GM18526 (cell line): Measurements from ENCODE around the gene FHIP1A.
A peak's percentile ranks its signal among the peaks of the same experiment; 100 is the strongest.

Source experiments
- POLR2A ChIP-seq: IDR thresholded peaks from 3 replicates; pipeline ENCODE4 v1.6.1; 2011; ENCODE audit not compliant: insufficient read length; ENCODE audit errors: extremely low read depth

Gene FHIP1A

DNA sequence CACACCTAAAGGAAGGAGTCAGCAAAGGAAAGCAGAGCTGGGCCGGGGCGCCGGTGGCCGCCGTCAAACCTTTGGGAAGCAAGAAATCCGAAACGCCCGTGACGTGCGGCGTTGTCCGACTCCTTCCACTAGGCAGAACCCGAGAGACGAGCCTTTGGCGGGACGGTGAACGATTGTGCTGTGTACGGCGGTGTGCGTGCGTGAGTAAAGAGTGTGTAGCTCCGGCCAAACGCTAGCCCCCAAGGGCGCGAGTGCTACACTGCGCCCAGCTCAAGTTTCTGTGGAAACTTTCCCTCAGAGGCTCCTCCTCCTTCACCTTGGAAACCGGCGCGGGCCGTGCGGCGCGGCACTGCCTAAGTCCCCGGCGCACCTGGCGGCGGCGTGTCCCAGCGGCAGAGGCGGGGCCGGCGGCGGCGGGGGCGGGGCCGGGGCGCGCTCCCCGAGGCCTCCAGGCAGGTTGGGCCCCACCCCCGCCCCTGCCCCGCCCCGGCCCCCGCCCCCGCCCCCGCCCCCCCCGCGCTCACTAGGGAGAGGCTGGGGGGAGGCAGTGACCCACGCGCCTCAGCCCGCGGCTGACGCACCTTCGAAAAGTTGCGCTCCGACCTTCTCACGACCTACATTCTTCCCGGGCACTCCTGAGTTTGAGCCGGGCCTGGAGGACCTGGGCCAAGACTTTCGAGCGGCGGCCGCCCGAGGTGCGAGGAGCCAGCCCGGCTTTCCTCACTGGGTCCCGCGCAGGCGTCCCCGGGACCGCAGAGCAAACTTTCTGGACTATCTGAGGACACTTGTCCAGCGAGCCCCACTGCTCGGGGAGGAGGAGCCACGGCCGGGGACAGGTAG, at the start of gene FHIP1A:
Gene FHIP1A (plus strand): TSS at position 547 of the 840 bp plus-strand sequence. CDS start 157,084 bp downstream, outside the sequence.
- peak; percentile 21 for TF ChIP-seq POLR2A

DNA sequence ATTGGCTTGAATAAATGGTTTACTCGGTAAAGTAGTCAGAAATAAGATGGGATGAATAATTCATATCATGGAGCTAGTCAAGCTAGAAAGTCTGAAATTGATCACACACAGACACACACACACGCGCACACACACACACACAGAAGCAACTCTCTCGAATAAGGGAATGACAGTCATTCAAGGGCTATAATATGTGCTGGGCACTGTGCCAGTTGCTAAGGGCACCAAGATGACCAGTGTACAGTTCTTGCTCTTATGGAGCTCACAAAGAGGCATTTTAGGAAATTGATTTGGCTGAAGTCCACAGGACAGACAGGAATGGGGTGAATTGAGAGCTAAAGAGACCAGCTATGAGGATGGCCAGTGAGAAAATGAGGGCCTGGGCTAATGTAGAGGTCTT, 49.4 kb upstream of the FHIP1A start:
- no peak for TF ChIP-seq POLR2A

DNA sequence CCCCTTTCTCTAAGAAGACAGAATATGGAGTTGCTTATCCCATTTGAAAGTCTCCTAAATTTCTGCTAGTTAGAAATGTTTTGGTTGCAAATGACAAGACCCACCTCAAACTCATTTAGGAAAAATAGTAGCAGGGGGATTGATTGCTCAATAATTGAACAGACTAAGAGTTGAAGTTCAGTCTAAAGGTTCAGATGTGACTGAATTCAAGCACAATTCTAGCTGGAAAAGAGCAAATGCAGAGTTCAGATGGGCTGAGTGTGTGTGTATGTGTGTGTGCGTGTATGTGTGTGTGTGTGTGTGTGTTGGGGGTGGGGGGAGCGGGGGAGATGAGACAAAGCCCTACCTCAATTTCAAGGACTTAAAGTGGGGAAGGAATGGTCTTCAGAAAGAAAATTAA, 47.9 kb upstream of the FHIP1A start:
- no peak for TF ChIP-seq POLR2A

DNA sequence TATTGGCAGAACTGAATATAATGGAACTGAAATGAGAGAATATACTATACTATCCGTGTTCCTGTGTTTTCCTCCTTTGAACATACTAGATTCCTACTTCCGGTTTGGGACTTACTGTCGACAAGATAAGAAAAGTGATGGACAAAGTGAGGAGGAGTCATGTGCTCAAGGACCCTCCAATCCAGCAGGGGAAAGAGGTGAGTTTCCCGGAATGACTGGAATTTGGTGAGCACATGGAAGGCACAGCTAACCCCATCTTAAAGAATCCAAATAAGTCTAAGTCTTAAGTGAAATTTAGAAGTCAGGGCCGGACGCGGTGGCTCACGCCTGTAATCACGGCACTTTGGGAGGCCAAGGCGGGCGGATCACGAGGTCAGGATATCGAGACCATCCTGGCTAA, 47.0 kb upstream of the FHIP1A start:
- TF ChIP-seq POLR2A: no peak

DNA sequence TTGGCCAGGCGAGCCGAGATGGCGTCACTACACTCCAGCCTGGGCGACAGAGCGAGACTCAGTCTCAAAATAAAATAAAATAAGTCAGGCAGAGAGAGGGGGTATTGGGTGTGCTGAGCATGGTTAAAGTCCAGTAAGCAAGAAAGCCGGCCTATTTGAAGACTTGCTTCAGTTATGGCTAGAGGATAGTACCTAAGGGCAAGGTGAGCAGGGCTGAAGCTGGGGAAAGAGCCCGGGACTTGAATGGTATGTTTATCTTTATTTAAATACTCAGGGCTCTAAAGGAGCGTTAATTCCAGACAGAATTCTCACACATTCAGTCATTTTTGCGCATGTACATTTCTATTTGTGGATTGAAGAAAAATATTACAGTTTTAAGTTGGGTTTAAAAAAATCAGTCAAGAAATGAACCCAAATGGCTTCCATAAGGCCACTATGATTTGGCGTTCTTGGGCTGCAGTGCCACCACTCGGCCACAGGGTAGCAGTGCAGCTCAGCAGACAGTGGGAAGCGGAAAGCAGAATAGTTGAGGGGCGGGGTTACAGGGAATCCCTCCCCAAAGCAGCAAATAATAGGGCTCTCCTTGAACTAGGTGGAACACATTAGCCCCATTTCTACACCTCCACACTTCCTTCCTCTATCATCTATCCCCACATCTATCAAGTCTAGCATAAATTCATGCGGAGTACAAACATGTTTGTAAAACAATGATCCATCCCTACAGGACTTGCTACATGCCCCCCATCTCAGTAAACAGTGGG, 46.4 kb upstream of the FHIP1A start:
- no peak for TF ChIP-seq POLR2A

DNA sequence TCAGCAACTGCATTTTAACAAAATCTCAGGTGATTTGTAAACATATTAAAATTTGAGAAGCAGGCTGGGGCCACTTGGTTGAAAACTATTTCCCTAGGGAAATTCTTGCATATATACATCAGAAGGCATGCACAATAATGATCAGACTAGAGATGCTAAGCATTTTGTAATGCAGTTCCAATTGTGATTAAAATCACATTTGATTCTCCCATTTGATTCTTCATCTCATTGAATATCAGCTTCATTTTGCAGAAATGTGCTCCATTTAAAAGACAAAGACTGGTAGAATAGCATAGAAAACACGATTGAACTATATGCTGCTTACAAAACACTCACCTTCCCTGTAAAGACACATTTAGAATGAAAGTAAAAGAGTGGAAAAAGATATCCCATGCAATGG, 32.4 kb upstream of the FHIP1A start:
- no peak for TF ChIP-seq POLR2A

DNA sequence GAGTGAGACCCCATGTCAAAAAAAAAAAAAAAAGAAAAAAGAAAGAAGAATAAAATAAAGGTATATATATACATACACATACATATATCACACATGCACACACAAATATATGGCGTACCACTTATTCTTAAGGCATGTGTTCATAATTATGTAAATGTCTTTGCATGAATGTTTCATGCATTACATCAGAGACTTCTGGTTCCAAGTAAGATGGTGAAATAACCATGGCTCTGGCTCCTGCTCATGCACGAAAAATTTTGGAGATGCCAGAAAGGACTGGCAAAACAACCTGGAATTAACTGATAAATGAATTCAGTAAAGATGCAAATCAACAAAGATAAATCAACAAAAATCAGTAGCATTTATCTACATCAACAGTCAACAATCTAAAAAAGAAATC, 19.7 kb upstream of the FHIP1A start:
- TF ChIP-seq POLR2A: no peak

DNA sequence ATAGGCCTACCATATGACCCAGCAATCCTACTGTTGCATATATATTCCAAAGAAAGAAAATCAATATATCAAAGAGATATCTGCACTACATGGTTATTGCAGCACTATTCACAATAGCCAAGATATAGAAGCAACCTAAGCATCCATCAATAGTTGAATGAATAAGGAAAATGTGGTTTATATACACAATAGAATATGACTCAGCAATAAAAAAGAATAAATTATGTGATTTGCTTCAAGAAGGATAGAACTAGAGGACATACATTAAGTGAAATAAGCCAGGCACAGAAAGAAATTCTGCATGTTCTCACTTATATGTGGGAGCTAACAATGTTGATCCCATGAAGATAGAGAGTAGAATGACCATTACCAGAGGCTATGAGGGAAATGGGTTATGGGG, 13.1 kb upstream of the FHIP1A start:
- TF ChIP-seq POLR2A: no peak

DNA sequence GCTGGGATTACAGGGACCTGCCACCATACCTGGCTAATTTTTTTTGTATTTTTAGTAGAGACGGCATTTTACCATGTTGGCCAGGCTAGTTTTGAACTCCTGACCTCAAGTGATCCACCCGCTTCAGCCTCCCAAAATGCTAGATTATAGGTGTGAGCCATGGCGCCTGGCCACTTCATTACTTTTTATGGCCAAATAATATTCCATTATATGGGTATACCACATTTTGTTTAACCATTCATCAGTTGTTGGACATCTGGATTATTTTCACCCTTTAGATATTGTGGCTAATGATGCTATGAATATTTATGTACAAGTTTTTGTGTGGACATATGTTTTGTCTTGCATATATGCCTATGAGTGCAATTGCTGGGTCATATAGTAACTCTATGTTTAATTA, 8.6 kb upstream of the FHIP1A start:
- no peak for TF ChIP-seq POLR2A

DNA sequence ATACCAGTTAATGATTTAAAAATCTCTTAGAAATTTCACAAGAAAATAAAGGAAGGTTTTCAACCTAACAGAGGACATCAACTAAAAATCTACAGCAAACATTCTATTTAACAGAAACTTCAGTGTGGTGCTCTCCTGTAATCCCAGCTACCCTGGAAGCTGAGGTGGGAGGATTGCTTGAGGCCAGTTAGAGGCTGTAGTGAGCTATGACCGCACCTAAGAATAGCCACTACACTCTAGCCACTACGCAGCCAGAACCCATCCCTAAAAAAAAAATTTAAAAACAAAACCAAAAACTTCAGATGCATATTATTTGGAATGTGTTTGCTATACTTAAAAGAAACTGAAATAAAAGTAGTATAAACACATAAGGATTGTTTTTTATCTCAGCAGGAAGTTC, 7.2 kb upstream of the FHIP1A start:
- no peak for TF ChIP-seq POLR2A

DNA sequence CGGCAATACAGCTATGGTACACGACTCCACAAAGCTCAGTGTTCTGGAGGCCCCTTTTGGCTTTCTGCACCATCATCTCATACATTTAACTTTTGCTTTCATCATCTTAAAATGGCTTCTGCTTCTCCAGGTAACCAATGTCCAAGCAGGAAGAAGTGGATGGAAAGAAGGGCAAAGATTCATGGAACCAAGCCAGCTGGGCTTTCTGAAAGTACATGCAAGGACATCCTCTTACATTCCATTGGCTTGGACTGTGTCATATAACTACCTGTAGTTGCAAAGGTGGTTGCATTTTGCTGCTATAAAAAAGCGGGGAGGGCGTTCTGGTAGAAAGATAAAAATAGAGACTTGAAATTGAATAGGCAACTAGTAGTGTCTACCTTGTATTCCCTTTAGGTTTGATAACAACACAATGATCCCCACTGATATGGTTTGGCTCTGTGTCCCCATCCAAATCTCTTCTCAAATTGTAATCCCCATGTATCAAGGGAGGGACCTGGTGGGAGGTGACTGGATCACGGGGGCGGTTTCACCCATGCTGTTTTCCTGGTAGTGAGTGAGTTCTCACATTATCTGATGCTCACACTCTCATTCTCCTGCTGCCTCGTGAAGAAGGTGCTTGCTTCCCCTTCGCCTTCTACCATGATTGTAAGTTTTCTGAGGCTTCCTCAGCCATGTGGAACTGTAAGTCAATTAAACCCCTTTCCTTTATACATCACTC, 6.7 kb upstream of the FHIP1A start:
- no peak for TF ChIP-seq POLR2A

DNA sequence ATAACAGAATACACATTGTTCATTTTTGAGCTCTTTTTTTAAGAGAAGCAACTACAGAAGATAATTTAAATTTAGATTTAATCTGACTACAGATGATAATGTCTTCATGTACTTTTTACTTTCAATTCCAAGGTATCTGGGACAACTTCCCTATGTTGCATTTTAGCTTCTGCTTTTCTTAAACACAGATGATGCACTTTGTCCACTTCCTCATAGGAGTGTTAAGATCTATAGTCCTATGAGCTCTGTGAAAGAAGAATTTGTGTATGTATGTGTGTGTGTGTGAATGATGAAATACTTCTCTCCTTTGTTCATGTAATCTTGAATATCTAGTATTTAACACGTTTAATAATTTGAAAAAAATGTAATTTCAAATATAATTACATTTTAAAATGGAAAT, 5.3 kb upstream of the FHIP1A start:
- TF ChIP-seq POLR2A: no peak

DNA sequence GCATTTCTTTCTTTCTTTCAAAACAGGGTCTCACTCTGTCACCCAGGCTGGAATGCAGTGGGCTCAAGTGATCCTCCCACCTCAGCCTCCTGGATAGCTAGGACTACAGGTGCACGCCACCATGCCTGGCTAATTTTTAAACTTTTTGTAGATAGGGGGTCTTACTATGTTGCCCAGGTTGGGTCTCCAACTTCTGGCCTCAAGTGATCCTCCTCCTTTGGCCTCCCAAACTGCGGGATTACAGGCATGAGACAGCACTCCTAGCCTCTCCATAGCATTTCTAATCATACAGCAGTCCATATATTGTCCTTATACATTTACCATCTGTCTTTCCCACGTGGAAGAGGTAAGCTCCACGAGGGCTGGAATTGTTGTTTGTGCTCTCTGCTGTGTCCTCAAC, 2.0 kb upstream of the FHIP1A start:
- no peak for TF ChIP-seq POLR2A

DNA sequence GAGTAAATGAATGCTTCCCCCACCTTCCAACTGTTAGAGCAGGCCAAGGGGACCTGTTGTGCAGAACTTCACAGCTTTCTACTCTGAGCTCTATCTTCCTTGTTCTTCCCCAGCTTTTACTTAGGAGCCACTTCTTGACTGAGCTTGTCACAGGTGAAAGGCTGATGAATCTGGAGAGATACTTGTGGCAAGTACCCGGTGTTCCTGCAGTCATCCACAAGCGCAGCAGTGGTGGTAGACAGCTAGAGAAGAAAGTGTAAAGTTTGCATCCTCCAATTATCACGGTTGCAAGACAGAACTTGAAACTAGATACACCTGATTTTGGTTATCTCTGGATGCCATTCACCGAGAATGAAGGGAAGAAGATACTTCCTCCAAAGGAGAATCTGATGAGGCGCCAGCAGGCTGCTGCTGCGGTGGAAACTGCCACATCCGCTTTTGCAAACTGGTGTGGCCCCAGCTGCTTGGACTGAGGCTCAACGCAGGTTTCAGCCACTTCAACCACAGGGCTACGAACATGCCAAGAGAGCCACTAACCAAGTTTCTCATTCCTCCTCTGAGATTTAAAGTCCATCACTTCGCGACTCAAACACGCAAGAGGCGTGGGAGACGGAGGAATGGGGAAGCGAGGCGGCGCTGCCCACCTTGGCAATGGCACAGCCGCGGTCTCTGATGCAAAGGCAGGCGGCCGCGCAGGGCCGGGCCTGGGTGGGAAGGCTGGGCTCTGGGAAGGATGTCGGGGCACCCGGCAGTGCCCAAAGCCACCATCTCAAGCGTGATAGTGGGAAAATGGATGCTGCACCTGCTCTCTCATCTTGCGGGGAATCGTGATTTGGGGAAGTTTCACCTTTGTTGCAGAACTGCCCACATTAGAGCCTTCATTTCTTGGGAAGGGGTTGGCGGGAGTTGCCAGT, 1.3 kb upstream of the FHIP1A start:
- TF ChIP-seq POLR2A: no peak

DNA sequence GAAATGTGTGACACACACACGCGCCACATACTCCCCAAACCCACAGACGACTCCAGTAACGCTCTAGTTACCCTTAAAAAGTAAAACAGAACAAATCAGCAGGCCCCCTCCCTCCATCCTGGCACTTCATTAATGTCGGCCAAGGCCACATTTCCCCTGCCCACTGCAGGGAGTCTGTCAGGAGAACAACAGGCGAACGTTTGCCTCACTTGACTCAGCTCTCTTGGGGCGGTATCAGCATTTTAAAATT, 671 bp upstream of the FHIP1A start:
- TF ChIP-seq POLR2A: no peak
